NCI-H69 (cell line): ENCODE measurements around the gene SGMS1.

ENCODE experiments used
- DNase-seq: peaks from one replicate; lab custom pipeline; 2025; lab: John Stamatoyannopoulos, UW

The SGMS1 gene

DNA sequence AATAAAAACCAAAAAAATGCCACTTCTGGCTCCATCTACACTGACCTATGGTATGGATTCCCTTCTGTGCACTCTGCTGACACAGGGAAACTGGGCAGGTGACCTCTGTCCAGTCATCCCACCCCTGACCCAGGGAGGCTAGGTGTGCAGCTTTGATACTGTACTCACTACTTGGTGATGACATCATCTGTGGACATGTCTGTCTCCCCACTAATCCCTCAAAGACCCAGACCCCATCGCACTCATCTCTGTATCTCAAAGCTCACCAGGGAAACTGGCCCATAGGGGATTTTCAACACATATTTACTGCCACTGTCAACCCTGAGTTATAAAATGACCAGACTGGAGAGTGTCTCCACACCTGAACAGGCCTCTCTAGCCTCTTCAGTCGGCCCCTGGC, 10.6 kb downstream of the SGMS1 start:
- DNase-seq: no peak

DNA sequence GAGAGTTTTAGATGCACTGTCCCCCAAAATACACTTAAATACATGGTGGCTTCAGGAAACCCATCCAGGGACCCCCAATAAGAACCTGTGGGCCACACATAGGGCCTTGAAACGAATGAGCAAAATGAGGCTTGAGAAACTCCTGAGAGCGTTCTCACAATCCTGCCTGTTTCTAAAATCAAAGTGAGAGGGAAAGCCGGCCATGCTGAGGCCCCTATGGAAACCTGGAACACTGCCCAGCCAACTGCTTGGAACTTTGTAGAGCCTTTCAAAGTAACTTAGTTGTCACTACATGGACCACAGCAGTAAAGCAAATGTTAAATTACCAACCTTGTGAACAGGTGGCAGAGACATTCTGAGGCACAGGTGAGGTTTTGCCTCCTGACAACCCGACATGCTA, 13.4 kb downstream of the SGMS1 start:
- DNase-seq: peak; percentile 10

DNA sequence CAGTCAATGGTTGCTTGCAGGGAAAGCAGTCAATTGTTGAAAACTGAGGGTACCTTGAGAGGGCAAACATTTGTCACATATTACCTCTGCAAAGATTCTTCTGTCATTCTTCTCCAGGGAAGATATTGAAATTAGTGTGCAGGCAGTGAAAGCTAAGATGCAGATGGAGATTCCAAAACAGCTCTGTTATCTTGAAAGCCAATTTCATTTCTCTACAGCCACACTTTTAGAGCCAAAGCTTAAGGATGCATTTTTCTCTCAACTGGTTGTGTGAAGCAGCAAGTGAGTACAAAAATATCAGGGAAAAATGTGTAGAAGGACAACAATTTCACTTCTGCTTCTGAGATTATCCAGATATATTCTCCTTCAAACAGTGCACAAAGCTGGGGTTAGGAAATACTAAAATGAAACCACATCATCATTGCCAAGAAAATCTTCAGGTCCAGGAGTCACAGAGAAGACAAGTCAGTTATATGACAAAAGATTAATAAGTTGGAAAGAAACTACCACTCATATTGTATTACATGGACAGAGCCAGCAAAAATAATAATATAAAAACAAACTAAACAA, 16.3 kb downstream of the SGMS1 start:
- DNase-seq: no peak

DNA sequence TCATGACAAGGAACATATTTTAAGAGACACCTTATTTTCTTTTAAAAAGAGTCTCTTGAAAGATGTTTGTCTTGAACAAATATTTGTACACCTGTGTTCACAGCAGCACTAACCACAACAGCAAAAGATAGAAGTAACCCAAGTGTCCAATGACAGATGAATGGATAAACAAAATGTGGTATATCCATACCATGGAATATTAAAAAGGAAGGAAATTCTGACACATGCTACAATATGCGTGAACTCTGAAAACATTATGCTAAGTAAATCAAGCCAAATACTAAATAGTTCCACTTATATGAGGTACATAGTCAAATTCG, 17.8 kb downstream of the SGMS1 start:
- DNase-seq: peak; percentile 65

DNA sequence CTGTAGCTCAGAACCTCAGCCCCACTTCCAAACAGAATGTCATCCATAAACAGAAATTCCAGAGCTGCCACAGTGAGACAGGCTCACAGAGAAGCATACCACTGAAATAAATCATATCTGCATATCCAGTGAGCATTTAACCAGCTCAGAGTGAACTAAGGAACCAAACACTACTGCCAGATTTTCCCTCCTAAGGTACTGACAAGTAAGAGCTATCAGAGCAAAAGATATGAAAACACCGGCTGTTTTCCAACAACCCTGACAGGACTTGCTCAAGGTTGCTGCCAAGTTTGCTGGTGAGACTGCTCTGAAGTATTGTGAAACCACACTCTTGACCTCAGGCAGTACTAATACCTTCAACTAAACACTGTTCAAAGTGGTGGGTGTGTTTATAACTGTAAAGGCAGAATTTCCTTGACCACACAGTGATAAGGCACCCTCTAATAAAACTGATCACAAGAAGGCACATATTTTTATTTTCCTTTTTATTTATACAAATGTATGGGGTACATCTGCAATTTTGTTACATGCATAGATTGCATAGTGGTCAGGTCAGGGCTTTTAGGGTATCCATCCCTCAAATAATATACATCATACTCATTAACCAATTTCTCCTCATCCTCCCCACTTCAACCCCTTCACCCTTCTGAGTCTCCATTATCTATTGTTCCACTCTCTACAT, 18.3 kb downstream of the SGMS1 start:
- DNase-seq: peak; percentile 59

DNA sequence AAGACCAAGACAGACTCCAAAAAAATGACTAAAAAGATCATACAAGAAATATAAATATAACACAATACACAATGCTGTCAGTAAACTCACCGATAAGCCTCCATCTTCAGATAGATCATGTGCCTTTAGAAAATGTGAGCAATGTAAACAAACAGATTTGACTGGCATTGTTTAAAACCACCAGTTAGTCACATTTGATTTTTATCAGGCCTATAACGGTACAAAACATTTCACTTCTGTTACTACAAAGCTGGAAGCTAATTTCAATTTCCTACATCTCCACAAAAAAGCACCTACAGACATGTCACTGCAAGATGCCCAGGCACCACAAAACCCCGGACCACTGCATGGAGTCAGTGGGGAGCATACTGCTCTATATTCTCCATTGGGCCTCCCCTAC, 18.9 kb downstream of the SGMS1 start:
- DNase-seq: no peak

DNA sequence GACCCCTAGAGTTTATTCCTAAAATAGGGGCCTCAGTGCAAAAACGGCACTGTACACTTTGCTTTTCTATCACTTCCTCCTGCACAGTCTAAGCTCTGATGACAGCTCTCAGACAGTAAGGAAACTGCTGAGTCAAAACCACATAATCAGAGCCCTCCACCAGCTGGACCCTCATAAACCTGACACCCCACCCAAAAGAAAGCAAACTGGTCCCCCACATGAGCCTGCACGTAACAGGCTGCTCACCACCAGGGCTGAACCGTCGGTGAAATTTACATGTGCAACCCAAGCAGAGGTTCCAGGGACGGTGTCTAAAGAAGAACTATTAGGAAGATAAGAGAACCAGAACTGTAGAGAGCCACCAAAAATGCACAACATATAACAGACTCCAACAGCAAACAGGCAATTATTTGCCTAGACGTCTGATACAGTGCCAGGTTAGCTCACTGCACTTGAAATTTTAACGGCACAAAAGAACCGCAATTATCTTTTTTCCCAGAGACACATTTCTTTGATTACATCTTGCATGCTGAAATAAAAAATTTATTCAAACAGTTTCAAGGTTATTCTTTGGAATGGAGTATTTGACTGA, 19.6 kb downstream of the SGMS1 start:
- DNase-seq: peak; percentile 80

DNA sequence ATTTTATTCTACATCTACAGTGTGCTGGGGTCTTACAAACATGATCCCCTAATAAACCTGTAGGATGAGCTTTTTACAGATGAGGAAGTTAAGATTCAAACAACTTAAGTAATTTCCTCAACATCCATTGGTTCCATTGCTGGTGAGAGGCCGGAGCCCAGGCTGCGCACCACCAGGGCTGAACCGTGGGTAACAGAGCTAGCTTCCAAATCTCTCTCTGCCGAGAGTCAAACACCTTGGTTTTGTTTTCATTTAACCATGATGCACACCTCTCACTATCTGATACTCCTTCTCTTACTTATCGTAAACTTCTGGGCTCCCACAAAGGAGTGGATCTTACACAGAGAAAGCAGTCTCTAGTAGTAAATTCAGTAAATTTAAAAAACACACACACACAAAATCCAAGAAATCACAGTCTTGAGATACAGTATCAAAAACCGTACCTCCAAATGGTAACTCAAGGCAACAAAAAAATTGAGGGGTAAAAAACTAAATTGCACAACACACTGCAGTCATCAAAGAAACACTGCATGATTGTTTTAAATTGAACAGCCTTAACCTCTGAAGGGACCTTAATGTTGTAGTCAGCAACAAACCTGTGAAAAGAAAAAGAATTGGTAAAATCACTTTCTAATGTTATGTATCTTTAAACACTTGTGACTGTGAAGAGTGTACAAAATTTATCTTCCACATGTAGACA, 20.5 kb downstream of the SGMS1 start:
- DNase-seq: no peak

DNA sequence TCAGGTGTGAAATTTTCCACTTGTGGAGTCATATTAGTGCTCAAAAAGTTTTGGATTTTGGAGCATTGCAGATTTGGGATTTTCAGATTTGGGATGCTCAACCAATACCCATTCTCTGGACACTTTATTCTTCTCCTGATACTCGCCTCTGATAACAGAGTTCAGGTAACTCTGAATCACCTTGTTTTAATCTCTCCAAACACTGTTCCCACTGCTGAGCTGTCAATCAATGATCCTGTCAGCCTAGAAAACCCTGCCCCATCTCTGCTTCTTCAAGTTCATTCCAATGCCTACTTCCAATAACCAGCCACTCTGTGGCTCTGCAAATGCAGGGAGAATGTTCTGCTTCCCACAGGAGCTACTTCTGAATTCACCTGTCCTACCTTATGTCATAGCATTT, 21.8 kb downstream of the SGMS1 start:
- no peak for DNase-seq

DNA sequence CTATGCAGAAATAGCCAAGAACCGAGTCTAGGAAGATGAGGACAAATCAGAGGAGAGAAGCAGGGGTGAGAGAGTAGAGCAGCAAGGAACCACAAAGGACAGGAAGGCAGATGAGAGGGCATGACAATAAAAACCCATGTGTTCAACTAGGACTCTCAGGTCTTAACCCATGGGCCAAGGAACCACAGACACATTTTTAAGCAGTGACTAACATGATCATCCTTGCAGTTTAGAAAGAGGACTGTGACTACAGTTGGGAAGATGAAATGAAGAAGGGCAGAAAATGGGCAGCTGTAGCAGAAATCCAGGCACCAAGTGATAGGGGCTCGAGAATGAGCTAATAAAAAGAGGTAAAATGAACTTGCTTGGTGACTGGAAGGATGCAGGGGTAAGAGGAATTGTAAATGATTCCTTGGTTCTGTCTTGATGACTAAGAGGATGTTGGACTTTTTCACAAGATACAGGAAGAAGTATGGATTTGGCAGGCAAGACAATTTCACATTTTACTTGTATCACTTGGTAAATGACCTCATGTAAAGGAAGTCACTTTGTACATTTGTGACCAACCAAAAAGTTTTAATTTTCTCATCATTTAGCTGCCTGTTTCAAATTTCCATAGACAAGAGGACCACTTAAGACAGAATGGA, 22.8 kb downstream of the SGMS1 start:
- DNase-seq: no peak

DNA sequence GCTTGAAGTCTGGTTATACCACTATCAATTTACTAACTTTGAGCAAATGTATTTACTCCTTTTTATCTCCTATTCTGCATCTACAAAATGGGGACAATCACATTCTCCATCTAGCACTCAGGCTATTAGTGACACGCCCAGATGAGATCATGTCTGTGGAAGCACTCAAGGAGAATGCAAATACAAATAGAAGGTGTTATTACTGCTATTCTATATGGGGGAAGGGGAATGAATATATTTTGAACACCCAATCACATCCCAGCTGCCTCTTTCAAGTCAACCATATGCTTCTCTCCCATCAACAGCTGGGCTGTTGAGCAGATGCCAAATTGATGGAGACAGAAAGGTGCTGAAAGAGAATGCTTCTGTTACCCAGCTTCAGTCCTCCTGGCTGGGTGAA, 23.5 kb downstream of the SGMS1 start:
- DNase-seq: peak; percentile 90

DNA sequence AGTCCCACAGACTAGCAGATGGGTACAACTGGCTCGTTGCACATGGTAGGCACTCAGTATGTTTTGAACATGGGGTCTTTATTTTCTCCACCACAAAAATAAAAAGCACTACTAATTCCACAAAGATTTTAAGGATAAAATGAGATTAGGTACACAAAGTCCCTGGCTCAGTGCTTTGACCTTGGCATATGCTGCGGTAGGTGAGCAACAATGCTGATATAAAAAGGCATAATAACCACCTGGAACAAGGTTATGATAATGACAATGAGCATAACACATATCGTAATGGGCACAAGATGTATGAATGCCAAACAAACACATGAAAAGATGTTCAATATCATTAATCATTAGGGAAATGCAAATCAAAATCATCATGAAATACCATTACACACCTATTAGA, 26.9 kb downstream of the SGMS1 start:
- DNase-seq: no peak

DNA sequence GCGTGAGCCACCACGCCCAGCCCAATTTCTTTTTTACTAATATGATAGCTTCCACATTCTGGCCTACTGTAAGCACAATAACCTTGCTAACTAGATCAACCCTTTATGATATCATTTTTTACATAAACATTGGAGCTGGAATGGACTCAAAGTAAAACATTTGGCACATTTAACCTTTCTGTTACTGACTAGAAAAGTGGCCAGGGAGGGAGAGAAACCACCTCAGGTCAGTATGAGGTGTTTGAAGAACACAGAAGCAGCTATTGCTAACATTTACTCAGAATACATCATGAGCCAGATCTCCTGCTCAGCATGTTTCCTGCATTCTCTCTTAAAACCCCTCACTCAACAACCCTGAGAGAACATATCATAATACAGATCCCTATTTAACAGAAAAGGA, 27.3 kb downstream of the SGMS1 start:
- peak; percentile 26 for DNase-seq

DNA sequence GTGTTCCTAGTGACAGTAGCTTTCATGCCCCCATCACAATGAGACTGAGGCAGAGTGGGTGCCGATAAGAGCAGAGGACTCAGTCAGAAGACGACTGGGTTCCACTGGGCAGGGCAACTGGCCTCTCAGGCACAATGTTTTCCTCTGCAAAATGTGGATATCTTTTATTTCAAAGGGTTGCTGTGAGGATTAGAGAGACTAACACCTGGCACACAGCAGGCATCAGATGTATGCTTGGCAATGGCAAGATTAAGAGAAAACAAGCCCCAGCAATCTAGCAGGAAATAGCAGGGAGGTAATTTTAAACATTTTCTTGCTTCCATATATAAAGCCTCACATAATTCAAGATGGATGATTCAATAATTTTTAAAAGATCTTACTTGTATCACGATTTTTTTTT, 28.0 kb downstream of the SGMS1 start:
- DNase-seq: peak; percentile 42

DNA sequence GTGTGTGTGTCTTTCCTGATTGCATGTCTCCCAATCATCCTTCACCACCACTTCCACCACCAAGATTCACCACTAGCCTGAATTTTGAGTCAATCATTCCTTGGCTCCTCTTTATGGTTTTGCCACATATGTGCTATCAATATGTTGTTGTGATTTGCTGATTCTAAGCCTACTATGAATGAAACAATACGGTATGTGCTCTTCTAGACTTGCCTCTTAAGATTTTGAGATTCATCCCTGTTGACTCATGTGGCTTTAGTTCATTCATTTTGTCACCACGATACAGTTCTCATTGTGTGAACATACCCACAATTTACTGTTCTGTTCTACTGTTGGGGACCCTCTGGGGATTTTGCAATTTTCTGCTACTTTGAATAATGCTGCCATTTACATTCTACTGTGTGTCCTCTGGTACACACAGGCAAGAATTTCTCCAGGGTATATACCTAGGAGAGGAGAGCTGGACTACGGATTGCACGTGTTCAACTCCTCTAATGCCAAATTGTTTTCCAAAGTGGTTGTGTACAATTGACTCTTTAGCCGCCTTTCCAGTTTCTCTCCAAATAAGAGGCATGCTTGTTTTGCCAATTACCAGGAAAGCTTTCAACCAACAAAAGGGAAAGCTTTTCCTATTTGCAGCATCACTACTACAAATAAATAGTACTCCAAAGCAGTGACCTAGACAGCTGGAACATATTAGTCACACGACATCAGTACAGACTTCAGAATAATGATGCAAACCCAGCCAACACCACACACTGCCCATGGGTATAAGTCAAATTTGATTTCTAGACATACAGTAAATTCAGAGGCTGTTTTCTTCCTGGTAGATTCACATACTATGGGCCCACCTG, 30.0 kb downstream of the SGMS1 start:
- DNase-seq: peak; percentile 4

DNA sequence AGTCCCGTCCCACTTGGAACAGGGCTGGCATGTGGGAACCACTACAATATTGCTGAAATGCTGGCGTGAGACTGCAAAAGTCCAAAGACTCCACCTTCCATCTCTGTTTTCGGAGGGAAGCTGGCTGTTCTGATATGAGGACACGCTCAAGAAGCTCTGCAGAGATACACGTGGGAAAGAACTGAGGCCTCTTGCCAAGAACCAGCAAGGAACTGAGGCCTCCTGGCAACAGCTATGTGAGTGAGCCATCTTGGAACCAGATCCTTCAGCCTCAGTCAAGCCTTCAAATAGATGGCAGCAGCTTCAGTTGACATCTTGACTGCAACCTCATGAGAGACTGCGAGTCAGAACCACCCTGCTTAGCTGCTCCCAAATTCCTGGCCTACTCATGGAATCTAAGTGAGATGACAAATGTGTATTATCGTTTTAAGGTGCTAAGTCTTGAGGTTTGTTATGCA, 30.8 kb downstream of the SGMS1 start:
- no peak for DNase-seq

DNA sequence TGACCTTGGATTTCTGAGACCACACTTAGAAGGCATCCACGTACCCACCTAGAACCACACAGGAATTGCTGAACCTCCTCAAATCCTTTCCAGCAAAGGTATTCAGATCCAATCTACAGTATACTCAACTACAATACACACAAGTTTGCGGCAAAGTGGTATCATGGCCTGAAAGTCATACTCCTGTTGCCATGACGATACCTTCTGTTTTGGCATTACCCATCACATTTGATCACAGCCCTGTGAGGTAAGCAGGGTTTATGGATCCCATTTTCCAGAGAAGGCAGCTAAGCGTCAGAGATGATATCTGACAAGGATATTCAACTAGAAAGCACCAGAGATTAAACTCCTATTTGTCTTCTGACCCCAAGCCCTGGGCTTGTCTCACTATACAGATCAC, 32.8 kb downstream of the SGMS1 start:
- no peak for DNase-seq

DNA sequence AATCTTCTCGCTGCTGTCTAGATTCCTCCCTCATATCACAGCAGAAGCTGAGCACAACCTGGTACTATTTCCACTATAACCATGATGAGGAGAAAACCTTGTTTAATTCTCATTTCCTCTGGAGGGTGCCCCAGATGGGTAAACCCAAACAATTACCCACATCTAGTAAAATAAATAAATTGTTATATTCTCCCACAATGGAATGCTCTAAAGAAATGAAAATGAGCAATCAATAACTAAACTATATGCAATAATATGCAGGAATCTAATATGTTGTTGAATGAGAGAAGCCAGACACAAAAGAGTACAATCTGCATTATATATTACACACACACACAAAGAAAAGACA, 37.0 kb downstream of the SGMS1 start:
- no peak for DNase-seq

DNA sequence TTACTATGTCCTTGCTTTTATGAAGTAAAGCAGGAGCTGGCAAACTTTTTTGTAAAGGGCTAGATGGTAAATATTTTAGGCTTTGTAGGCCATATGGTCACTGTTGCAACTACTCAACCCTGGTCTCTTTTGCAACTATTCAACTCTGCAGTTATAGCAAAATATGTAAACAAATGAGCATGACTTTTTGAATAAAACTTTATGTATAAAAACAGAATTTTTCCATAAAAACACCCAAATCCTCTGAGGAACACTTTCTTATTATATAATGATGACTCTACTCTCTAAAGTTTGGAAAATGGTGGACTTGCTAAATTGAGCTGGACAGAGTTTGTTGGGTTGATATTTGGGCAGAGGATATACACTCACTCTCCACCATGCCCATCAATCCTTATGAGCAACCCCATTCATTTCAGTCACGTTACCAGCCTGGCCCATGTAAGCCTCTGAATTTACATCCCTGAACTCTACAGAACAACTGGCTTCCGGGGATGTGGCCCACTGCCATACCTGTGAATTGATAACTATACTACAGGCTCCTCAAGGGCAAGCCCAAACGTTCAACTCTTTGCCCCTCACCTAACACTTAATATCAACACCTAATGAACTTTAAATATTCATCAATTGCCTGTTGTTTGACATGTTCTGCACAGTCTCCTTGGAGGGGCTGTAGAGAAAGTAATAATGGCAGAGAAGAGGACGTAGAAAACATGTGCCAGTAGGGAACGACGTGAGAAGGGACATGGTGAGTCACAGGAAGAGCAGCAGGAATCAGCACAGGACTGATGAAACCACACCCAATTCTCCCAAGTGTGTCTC, 37.6 kb downstream of the SGMS1 start:
- no peak for DNase-seq

DNA sequence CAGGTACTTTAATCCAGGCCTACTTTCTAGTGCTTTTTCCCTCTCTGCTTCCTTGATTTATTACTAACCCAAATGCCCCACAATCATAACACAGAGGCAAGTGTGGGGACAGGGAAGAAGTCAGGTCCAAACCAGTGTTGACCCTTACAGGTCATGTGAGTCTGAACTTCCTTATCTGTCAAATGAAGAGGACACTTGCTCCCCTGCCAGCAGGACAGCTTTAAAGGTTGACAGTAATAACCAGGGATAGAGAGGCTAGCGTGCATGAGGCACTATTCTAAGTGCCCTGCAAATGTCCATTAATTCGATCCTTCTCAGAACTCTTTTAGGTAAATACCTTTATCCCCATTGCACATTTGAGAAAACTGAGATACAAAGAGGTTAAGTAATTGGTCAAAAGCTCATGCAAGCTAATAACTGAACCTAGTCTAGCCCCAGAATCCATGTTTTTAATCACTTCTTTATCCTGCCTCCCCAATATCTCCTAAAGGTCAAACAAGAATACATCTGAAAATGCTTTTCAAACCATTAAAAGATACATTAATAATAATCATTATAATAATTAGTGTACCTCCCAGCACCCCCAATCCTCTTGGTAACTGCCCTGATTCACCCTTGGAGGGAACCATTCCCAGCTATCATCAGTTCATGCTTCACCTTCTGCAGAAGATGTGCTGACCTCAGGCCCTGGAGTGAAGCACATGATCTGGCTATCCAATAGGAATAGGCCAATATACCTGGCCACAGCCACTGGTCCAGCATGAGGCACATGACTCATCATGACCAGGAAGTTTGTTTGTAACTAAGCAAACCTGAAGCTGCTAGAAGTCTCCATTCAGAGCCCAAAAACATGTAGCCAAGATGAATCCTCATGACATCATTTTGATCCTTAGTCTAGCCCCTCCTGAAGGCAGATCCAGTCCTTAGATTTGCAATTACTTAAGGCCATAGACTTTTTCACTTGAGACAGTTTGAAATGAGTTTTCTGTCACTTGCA, 40.7 kb downstream of the SGMS1 start:
- no peak for DNase-seq
